Heart left ventricle (tissue), 13 donors: ENCODE measurements around the gene LYRM2.

Experiments
- CTCF ChIP-seq, 12 donors: fragments of 200-600 bp; sonication (generic) in 4 of 12; IDR thresholded peaks; one replicate each; pipeline versions ENCODE4 v1.5.0 to v1.8.0; 2018 to 2022; ENCODE audit warnings: antibody characterized with exemption in 12 of 12, mild to moderate bottlenecking in 5 of 12
- POLR2A ChIP-seq, 2 donors: fragments of 450-650 bp; IDR thresholded peaks; one replicate each; pipeline ENCODE4 v1.6.1; 2017; ENCODE audit warnings: antibody characterized with exemption in 2 of 2, mild to moderate bottlenecking in 2 of 2, moderate library complexity in 2 of 2
- donor health status: ischemic (EF 13 %, LVEDD 7.1; RV severe dilation, severe dysfunction).
- donor health status: DM: no; HTN: yes; CAD: no.
- donor health status: DM: no; HTN: no; CAD: no.
- donor health status: ischemic (EF 25% LVEDD 6.9; RV normal size, moderate dysfunction).
- donor health status: ischemic (EF 25% LVEDD 5.7; RV mildly dilated, moderate dysfunction).
- donor health status: ischemic (EF 35%, LVEDD 5.7; RV mildly dilated, moderate dysfunction).
- donor health status: nonischemic (EF 11% LVEDD 7.7; RV severe dilation, severe dysfunction).
- donor health status: DM: yes; HTN: yes; CAD: no.
- donor health status: PGD.
- donor health status: ischemic (EF 29% LVEDD 5.4; RV normal size, mild dysfunction).
- donor health status: nonischemic (EF 23%, LVEDD 6.1; RV moderate dilation, normal function).

- TF ChIP-seq POLR2A (IDR thresholded peaks at IDR 0.05) (no peak), CTCF (IDR thresholded peaks at IDR 0.05) (no peak)
Measured at GRCh38 chr6:89618026-89618425, 20.5 kb downstream of the LYRM2 start.
